GM23338 (cell line): ENCODE results near the gene RELN. TPM values are rescaled to one million over a fixed set of nuclear protein-coding genes. Genes with fewer than 3 reads are reported as not detected.

Experiments
- ATAC-seq: fragments of 200-7000 bp; cut with Tn5 transposase; 3 replicates; pipeline ENCODE4 v1.9.1; 2020
- DNase-seq: peaks from one replicate; pipeline ENCODE4 v3.0.0-alpha.2; 2015; ENCODE audit warnings: low spot score
- H2AFZ ChIP-seq: fragments of 200-600 bp; sonication (generic); 2 replicates; pipeline ENCODE4 v1.8.0; 2016; ENCODE audit warnings: antibody characterized with exemption, mild to moderate bottlenecking, moderate library complexity
- H3F3A ChIP-seq: fragments of 200-600 bp; sonication (generic); replicated peaks from 2 replicates; pipeline ENCODE4 v1.8.0; 2017; ENCODE audit warnings: antibody characterized with exemption, mixed run types, low read depth
- H3K27ac ChIP-seq: fragments of 200-600 bp; sonication (generic); 2 replicates; pipeline ENCODE4 v1.6.1; 2016; ENCODE audit warnings: low read depth
- H3K27me3 ChIP-seq: fragments of 200-600 bp; sonication (generic); 2 replicates; pipeline ENCODE4 v1.8.0; 2016; ENCODE audit warnings: mild to moderate bottlenecking, mixed run types, moderate library complexity; ENCODE audit not compliant: insufficient read depth
- H3K36me3 ChIP-seq: fragments of 200-600 bp; sonication (generic); 2 replicates; pipeline ENCODE4 v1.8.0; 2016; ENCODE audit warnings: mild to moderate bottlenecking; ENCODE audit not compliant: insufficient read depth
- H3K4me1 ChIP-seq: fragments of 200-600 bp; sonication (generic); 2 replicates; pipeline ENCODE4 v1.8.0; 2016; ENCODE audit warnings: mild to moderate bottlenecking, moderate library complexity; ENCODE audit not compliant: insufficient read depth
- H3K4me2 ChIP-seq: fragments of 200-600 bp; sonication (generic); 2 replicates; pipeline ENCODE4 v1.7.1; 2017; ENCODE audit warnings: mixed run types
- H3K4me3 ChIP-seq: fragments of 200-600 bp; sonication (generic); 2 replicates; pipeline ENCODE4 v1.6.1; 2016; ENCODE audit warnings: mixed run types
- H3K79me2 ChIP-seq: fragments of 200-600 bp; sonication (generic); replicated peaks from 2 replicates; pipeline ENCODE4 v1.8.0; 2017; ENCODE audit warnings: mild to moderate bottlenecking; ENCODE audit not compliant: insufficient read depth
- H3K9me2 ChIP-seq: fragments of 200-600 bp; sonication (generic); 2 replicates; pipeline ENCODE4 v1.8.0; 2017; ENCODE audit not compliant: insufficient read depth
- H4K20me1 ChIP-seq: fragments of 200-600 bp; sonication (generic); replicated peaks from 2 replicates; pipeline ENCODE4 v1.8.0; 2017; ENCODE audit warnings: mild to moderate bottlenecking; ENCODE audit not compliant: insufficient read depth
- H3K27ac Mint-ChIP-seq: 2 replicates; pipeline ENCODE4 v1.8.0; 2020; ENCODE audit warnings: inconsistent platforms, mild to moderate bottlenecking, moderate library complexity, mixed read lengths
- H3K27me3 Mint-ChIP-seq: 3 replicates; pipeline ENCODE4 v1.8.0; 2022; ENCODE audit warnings: low read depth, mild to moderate bottlenecking, moderate library complexity, mixed read lengths, inconsistent platforms; ENCODE audit not compliant: insufficient read depth, poor library complexity
- H3K36me3 Mint-ChIP-seq: 3 replicates; pipeline ENCODE4 v1.8.0; 2021; ENCODE audit warnings: low read depth, mild to moderate bottlenecking, inconsistent platforms, moderate library complexity, mixed read lengths
- H3K4me1 Mint-ChIP-seq: 3 replicates; pipeline ENCODE4 v1.8.0; 2020; ENCODE audit warnings: mild to moderate bottlenecking, inconsistent platforms, mixed read lengths
- H3K4me3 Mint-ChIP-seq: 3 replicates; pipeline ENCODE4 v1.8.0; 2021; ENCODE audit warnings: moderate library complexity, mild to moderate bottlenecking, inconsistent platforms, mixed read lengths
- H3K9me3 Mint-ChIP-seq: 3 replicates; pipeline ENCODE4 v1.8.0; 2020; ENCODE audit warnings: moderate library complexity, mild to moderate bottlenecking, inconsistent platforms, mixed read lengths
- CREB1 ChIP-seq: fragments of 250-450 bp; sonication (Bioruptor Pico); IDR thresholded peaks from 2 replicates; pipeline ENCODE4 v1.5.0; 2020; ENCODE audit warnings: low read depth, mild to moderate bottlenecking, moderate library complexity
- CTCF ChIP-seq, 2 experiments: fragments of 200-600 bp in 1 of 2; sonication (generic) in 1 of 2; conservative IDR thresholded peaks; 2 replicates each; pipeline versions ENCODE4 v1.5.1 to v1.6.1; 2016 to 2017; ENCODE audit warnings: antibody characterized with exemption in 2 of 2, low read depth in 2 of 2, mild to moderate bottlenecking in 2 of 2, moderate library complexity in 1 of 2
- EZH2 ChIP-seq: fragments of 200-600 bp; sonication (generic); IDR thresholded peaks from one replicate; pipeline ENCODE4 v1.8.0; 2017; ENCODE audit warnings: antibody characterized with exemption, mild to moderate bottlenecking, low read depth; ENCODE audit not compliant: unreplicated experiment
- EZH2phosphoT487 ChIP-seq: fragments of 200-600 bp; sonication (generic); IDR thresholded peaks from one replicate; pipeline ENCODE4 v1.8.1; 2018; ENCODE audit warnings: antibody characterized with exemption; ENCODE audit not compliant: unreplicated experiment
- JUNB ChIP-seq: IDR thresholded peaks from one replicate; pipeline ENCODE4 v1.6.1; 2016; ENCODE audit warnings: antibody characterized with exemption; ENCODE audit not compliant: unreplicated experiment
- NANOG ChIP-seq: IDR thresholded peaks from 2 replicates; pipeline ENCODE4 v1.6.1; 2016; ENCODE audit warnings: antibody characterized with exemption, borderline replicate concordance
- POLR2AphosphoS5 ChIP-seq: IDR thresholded peaks from 2 replicates; pipeline ENCODE4 v1.6.1; 2016; ENCODE audit warnings: antibody characterized with exemption, low read depth
- STAT1 ChIP-seq: IDR thresholded peaks from one replicate; pipeline ENCODE4 v1.6.1; 2016; ENCODE audit warnings: antibody characterized with exemption; ENCODE audit not compliant: unreplicated experiment
- ZNF114 ChIP-seq: fragments of 250-450 bp; sonication (Bioruptor Pico); IDR thresholded peaks from 2 replicates; pipeline ENCODE4 v1.5.0; 2020; ENCODE audit warnings: mild to moderate bottlenecking, moderate library complexity
- ZNF331 ChIP-seq: fragments of 250-450 bp; sonication (Bioruptor Pico); IDR thresholded peaks from 2 replicates; pipeline ENCODE4 v1.5.0; 2020; ENCODE audit warnings: low read depth, mild to moderate bottlenecking, moderate library complexity
- polyA plus RNA-seq: library from polyadenylated mRNA; unstranded; fragments of >200 nt; fragmentation: Nextera tagmentation; extraction: Ambion mirVana; gene quantifications from 2 replicates; pipeline ENCODE4 v1.2.1, GENCODE V29; 2016
- total RNA-seq: library from RNA; depleted of rRNA; stranded (reverse); fragments of >200 nt; shearing (Covaris generic); gene quantifications from 2 replicates; pipeline ENCODE4 v1.2.3, GENCODE V29; 2014

RELN gene
- total and polyA plus RNA-seq, 2 experiments from 2014 or later, result 0.10 to 0.76 TPM

GRCh38 chr7:103715376-103716120 is 273.9 kb downstream of the RELN start:
- no peaks in the 10 kb centered on the region; the same call in 2 of the 3 replicates for H3K4me1 Mint-ChIP-seq
- Histone ChIP-seq H3K4me3 (no peak overlapping the region), H3K27ac (no peak overlapping the region), H3F3A (no peaks in the 10 kb centered on the region), H3K27me3 (no peaks in the 10 kb centered on the region), H2AFZ (peak overlapping the region; percentile 18; the same call in 1 of the 2 replicates), H3K4me1 (no peaks in the 10 kb centered on the region; the same call in 1 of the 2 replicates), H3K4me2 (no peak overlapping the region), H3K36me3 (no peaks in the 10 kb centered on the region), H3K79me2 (no peaks in the 10 kb centered on the region), H3K9me2 (no peaks in the 10 kb centered on the region), H4K20me1 (no peaks in the 10 kb centered on the region)
- no peak for DNase-seq
- no peak overlapping the region for H3K4me3 Mint-ChIP-seq
- H3K9me3 Mint-ChIP-seq, result no peaks in the 10 kb centered on the region
- H3K27me3 Mint-ChIP-seq, result no peaks in the 10 kb centered on the region
- no peaks in the 10 kb centered on the region for H3K36me3 Mint-ChIP-seq
- TF ChIP-seq JUNB (no peak), ZNF331 (CRISPR knock-in tag) (no peak), NANOG (no peak), ZNF114 (CRISPR knock-in tag) (no peak)
- ATAC-seq, result no peak
- H3K27ac Mint-ChIP-seq, result no peak overlapping the region

- DNase-seq, result no peak
- no peak overlapping the region for H3K27ac Mint-ChIP-seq
Measured at GRCh38 chr7:103714376-103714927, 275.0 kb downstream of the RELN start.

GRCh38 chr7:103712991-103713778 is 276.3 kb downstream of the RELN start:
- H3K36me3 Mint-ChIP-seq, result no peaks in the 10 kb centered on the region
- no peaks in the 10 kb centered on the region for H3K27me3 Mint-ChIP-seq
- no peaks in the 10 kb centered on the region for H3K36me3 ChIP-seq
- no peak overlapping the region for H3K27ac ChIP-seq
- H4K20me1 ChIP-seq, result no peaks in the 10 kb centered on the region
- H3K9me3 Mint-ChIP-seq, result no peaks in the 10 kb centered on the region
- no peak overlapping the region for H3K27ac Mint-ChIP-seq
- no peaks in the 10 kb centered on the region; the same call in 2 of the 3 replicates for H3K4me1 Mint-ChIP-seq
- DNase-seq (no peak), ATAC-seq (no peak)
- H3K4me3 ChIP-seq, result no peak overlapping the region
- no peaks in the 10 kb centered on the region for H3K79me2 ChIP-seq
- H2AFZ ChIP-seq, result no peak overlapping the region; the same call in 1 of the 2 replicates
- no peak overlapping the region for H3K4me2 ChIP-seq
- H3K9me2 ChIP-seq, result no peaks in the 10 kb centered on the region
- H3K27me3 ChIP-seq, result no peaks in the 10 kb centered on the region
- no peaks in the 10 kb centered on the region; the same call in 1 of the 2 replicates for H3K4me1 ChIP-seq
- no peaks in the 10 kb centered on the region for H3F3A ChIP-seq
- H3K4me3 Mint-ChIP-seq, result no peak overlapping the region
- TF ChIP-seq CTCF (conservative IDR thresholded peaks at IDR 0.05; ENCODE audit: low read depth in 2 of 2), result no peak
- TF ChIP-seq ZNF331 (CRISPR knock-in tag), result no peak
- TF ChIP-seq EZH2phosphoT487, result no peak
- TF ChIP-seq CREB1 (CRISPR knock-in tag), result no peak
- TF ChIP-seq STAT1, result no peak
- TF ChIP-seq POLR2AphosphoS5, result no peak
- TF ChIP-seq JUNB, result no peak
- no peak for TF ChIP-seq EZH2

More at GRCh38 chr7:103714376-103714927, 275.0 kb downstream of the RELN start:
- ATAC-seq, result no peak
- no peak overlapping the region for H2AFZ ChIP-seq
- H3K79me2 ChIP-seq, result no peaks in the 10 kb centered on the region
- no peaks in the 10 kb centered on the region for H4K20me1 ChIP-seq
- Mint-ChIP-seq H3K27me3 (no peaks in the 10 kb centered on the region), H3K9me3 (no peaks in the 10 kb centered on the region), H3K4me3 (no peak overlapping the region), H3K4me1 (no peaks in the 10 kb centered on the region; the same call in 2 of the 3 replicates), H3K36me3 (no peaks in the 10 kb centered on the region)
- no peaks in the 10 kb centered on the region for H3F3A ChIP-seq
- no peak overlapping the region for H3K4me2 ChIP-seq
- H3K27ac ChIP-seq, result no peak overlapping the region
- TF ChIP-seq ZNF114 (CRISPR knock-in tag), result no peak
- no peak for TF ChIP-seq STAT1
- no peaks in the 10 kb centered on the region; the same call in 1 of the 2 replicates for H3K4me1 ChIP-seq
- no peak overlapping the region for H3K4me3 ChIP-seq
- no peaks in the 10 kb centered on the region for H3K36me3 ChIP-seq
- no peaks in the 10 kb centered on the region for H3K9me2 ChIP-seq
- H3K27me3 ChIP-seq, result no peaks in the 10 kb centered on the region
